Endothelial cell (in vitro differentiated cells): ENCODE measurements around the gene SORCS1. TPM values are rescaled to one million over a fixed set of nuclear protein-coding genes. Genes with fewer than 3 reads are reported as not detected.

Source experiments
- DNase-seq: peaks from one replicate; pipeline ENCODE4 v3.0.0; 2021; ENCODE audit warnings: low spot score
- H3K27ac Mint-ChIP-seq: one replicate; pipeline ENCODE4 v1.8.0; 2021; ENCODE audit warnings: mixed read lengths, inconsistent platforms; ENCODE audit not compliant: unreplicated experiment
- H3K27me3 Mint-ChIP-seq: one replicate; pipeline ENCODE4 v1.8.0; 2021; ENCODE audit warnings: mild to moderate bottlenecking, moderate library complexity, mixed read lengths, inconsistent platforms; ENCODE audit not compliant: unreplicated experiment
- H3K36me3 Mint-ChIP-seq: one replicate; pipeline ENCODE4 v1.8.0; 2021; ENCODE audit warnings: mild to moderate bottlenecking, low read depth, mixed read lengths, inconsistent platforms; ENCODE audit not compliant: unreplicated experiment
- H3K4me1 Mint-ChIP-seq: one replicate; pipeline ENCODE4 v1.8.0; 2021; ENCODE audit warnings: mild to moderate bottlenecking, mixed read lengths, inconsistent platforms; ENCODE audit not compliant: unreplicated experiment
- H3K4me3 Mint-ChIP-seq: one replicate; pipeline ENCODE4 v1.8.0; 2021; ENCODE audit warnings: mild to moderate bottlenecking, mixed read lengths, inconsistent platforms; ENCODE audit not compliant: unreplicated experiment
- H3K9me3 Mint-ChIP-seq: one replicate; pipeline ENCODE4 v1.8.0; 2021; ENCODE audit warnings: mixed read lengths, inconsistent platforms; ENCODE audit not compliant: unreplicated experiment
- total RNA-seq: library from RNA; stranded (reverse); fragmentation: NEBNext Ultra II Directional; extraction: Animal tissue kit (Norgen Biotek cat#: 25700); gene quantifications from one replicate; pipeline ENCODE4 v1.2.1, GENCODE V29; 2021; ENCODE audit not compliant: unreplicated experiment
- TF ChIP-seq, protein P1 (sequence below): fragments of 200-600 bp; sonication (generic); IDR thresholded peaks from one replicate; pipeline ENCODE4 v1.5.0; 2021; ENCODE audit warnings: antibody characterized with exemption; ENCODE audit not compliant: unreplicated experiment

The SORCS1 gene
- total RNA-seq, 1 donor from 2014 or later = 0.56 TPM

GRCh38 chr10:106582291-106582690, 582.2 kb downstream of the SORCS1 start:
- Mint-ChIP-seq H3K9me3 (no peaks in the 10 kb centered on the region), H3K4me1 (peaks cover 8% of the 10 kb centered on the region), H3K27me3 (no peaks in the 10 kb centered on the region), H3K36me3 (no peaks in the 10 kb centered on the region), H3K27ac (peak overlapping the region; percentile 10), H3K4me3 (no peak overlapping the region)
- TF ChIP-seq, protein P1, sequence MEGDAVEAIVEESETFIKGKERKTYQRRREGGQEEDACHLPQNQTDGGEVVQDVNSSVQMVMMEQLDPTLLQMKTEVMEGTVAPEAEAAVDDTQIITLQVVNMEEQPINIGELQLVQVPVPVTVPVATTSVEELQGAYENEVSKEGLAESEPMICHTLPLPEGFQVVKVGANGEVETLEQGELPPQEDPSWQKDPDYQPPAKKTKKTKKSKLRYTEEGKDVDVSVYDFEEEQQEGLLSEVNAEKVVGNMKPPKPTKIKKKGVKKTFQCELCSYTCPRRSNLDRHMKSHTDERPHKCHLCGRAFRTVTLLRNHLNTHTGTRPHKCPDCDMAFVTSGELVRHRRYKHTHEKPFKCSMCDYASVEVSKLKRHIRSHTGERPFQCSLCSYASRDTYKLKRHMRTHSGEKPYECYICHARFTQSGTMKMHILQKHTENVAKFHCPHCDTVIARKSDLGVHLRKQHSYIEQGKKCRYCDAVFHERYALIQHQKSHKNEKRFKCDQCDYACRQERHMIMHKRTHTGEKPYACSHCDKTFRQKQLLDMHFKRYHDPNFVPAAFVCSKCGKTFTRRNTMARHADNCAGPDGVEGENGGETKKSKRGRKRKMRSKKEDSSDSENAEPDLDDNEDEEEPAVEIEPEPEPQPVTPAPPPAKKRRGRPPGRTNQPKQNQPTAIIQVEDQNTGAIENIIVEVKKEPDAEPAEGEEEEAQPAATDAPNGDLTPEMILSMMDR = no peak
- DNase-seq = no peak

- Mint-ChIP-seq H3K9me3 (no peaks in the 10 kb centered on the region), H3K4me1 (peaks cover 30% of the 10 kb centered on the region), H3K36me3 (no peaks in the 10 kb centered on the region), H3K27me3 (peaks cover under 1% of the 10 kb centered on the region), H3K27ac (no peak overlapping the region), H3K4me3 (no peak overlapping the region)
- TF ChIP-seq, protein P1 = no peak
- DNase-seq = no peak
These were observed 586.8 kb downstream of the SORCS1 start for GRCh38 chr10:106577756-106578155.

DNA sequence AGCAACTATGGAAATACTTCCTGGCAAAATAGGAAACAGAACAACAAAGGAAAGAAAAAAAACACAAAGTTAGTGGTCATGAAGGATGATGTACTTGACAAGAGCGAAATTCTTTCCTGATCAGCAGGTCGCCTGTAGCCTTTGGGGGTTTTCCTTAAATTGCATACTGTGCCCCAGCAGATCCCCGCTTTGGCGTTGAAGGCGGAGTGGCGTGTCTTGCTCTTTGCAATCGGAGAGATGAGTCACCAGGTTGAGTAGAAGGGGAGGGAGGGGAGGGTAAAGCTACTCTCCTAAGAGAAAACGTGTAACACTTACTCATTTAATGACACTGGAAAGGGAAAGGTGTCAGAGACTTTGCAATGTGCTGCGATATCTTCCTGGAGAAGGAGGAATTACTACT, 587.2 kb downstream of the SORCS1 start:
- DNase-seq = no peak
- Mint-ChIP-seq H3K4me1 (peaks cover 30% of the 10 kb centered on the region), H3K4me3 (no peak overlapping the region), H3K9me3 (no peaks in the 10 kb centered on the region), H3K27ac (peak overlapping the region; percentile 65), H3K36me3 (no peaks in the 10 kb centered on the region), H3K27me3 (peaks cover 3% of the 10 kb centered on the region)
- TF ChIP-seq, protein P1 = no peak

DNA sequence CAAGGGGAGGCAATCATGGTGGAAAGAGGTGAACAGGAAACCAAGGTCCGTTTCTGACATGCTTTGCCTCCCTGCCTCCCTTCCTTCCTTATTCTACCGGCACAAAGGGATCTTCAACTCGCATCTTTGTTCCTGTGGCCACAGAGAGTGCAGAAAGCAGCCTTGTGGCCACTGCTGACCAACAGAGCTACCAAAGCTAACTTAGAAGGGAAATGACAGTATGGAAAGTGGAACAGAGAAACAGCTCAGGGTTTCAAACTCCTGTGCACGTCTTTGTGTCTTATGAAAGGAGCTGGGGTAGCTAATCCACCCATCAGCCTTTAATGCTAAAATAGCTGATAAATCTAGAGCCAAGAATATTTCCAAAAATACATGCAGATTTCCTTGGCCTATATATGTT, 588.0 kb downstream of the SORCS1 start:
- peak overlapping the region; percentile 65 for H3K27ac Mint-ChIP-seq
- no peaks in the 10 kb centered on the region for H3K36me3 Mint-ChIP-seq
- peaks cover 27% of the 10 kb centered on the region for H3K4me1 Mint-ChIP-seq
- H3K27me3 Mint-ChIP-seq = peaks cover 3% of the 10 kb centered on the region
- no peaks in the 10 kb centered on the region for H3K9me3 Mint-ChIP-seq
- DNase-seq = no peak
- no peak overlapping the region for H3K4me3 Mint-ChIP-seq
- TF ChIP-seq, protein P1 = no peak

DNA sequence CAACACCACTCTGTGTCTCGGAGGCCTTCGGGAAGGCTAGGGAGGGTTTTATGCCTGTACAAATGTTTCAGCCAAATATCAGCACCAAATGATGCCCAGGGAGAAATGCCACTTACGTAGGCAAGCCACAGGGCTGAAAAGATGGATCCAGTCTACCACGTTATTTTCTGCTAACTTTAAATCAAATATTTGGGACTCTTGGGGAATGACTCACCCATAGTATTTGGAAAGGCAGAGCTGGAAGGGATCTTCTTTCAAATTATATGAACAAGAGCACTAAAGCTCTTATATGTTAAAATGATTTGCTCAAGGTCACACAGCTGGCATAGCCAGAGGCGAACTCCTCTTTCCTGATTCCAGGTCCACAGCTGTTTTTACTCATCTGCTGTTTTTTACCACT, 591.4 kb downstream of the SORCS1 start:
- H3K36me3 Mint-ChIP-seq = no peaks in the 10 kb centered on the region

More for the DNA sequence above, 591.4 kb downstream of the SORCS1 start:
- Mint-ChIP-seq H3K9me3 (no peaks in the 10 kb centered on the region), H3K4me1 (peaks cover 25% of the 10 kb centered on the region), H3K4me3 (no peak overlapping the region), H3K27ac (peak overlapping the region; percentile 25), H3K27me3 (peaks cover 3% of the 10 kb centered on the region)
- TF ChIP-seq, protein P1 = no peak
- no peak for DNase-seq
